Activated T-helper 1 cell treated with anti-CD3 and anti-CD28 coated beads, Interleukin-2, amount 50 U/mL, for 16 hours (primary cell): ENCODE data around the gene RAB8A.
"Not testable (repeated sequence)": the region's sequence is repeated elsewhere in the genome, so short reads cannot be mapped to it uniquely, and the experiment has no call there.

Experiments used
- DNase-seq, 2 donors: peaks; one replicate each; pipeline ENCODE4 v3.0.0-alpha.2; 2020; ENCODE audit warnings: low read depth in 1 of 2, low spot score in 1 of 2

RAB8A gene

DNA sequence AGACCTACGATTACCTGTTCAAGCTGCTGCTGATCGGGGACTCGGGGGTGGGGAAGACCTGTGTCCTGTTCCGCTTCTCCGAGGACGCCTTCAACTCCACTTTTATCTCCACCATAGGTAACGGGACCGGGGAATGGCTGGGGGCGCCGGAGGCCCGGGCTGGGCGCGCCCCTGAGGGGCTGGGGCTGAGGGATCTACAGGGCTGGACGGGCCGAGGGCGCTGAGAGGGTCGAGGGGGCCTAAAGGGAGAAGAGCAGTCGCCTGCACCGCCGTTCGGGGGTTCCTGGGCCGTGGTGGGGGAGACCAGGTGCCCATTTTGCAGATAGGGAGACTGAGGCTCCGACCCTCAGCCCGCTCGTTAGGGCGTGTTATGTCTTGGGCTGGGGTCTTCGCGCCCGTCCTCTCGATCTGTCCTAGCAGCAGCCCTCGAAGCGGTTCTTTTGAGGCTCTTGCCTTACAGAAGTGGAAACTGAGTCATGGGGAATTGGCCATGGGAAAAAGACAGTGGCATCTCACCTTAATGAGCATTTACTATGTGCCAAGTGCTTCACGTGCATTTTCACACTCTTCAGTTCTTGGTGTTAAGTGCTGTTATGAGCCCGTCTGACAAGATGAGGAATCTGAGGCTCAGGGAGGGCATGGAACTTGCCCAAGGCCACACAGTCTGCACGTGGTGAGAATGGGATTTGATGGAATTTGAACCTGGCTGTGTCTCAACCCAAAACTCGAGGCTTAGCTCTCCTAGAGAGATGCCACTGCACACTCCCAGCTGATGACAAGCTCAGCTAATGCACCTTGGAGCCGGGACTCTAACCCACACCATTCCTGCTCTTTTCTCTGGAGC lies 442 bp downstream of the RAB8A start:
- DNase-seq = no peak

DNA sequence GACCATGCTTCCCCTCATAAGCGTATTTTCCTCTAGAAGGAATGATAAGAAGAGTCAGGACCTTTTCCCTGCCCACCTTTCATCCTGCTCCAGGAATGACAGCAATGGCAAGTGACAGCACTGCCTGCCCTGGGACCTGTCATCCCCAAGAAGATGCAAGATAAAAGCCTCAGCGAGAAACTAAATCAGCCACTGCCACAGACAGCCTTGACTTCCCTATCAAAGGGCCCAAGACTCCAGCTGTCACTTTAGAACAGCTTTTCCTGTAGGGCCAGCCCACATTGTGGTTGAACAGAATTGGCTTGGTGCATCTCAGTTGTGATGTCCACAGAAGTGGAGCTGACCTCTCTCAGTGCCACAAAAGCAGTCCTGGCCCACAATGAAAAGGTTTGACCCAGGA lies 1.1 kb downstream of the RAB8A start:
- no peak for DNase-seq

DNA sequence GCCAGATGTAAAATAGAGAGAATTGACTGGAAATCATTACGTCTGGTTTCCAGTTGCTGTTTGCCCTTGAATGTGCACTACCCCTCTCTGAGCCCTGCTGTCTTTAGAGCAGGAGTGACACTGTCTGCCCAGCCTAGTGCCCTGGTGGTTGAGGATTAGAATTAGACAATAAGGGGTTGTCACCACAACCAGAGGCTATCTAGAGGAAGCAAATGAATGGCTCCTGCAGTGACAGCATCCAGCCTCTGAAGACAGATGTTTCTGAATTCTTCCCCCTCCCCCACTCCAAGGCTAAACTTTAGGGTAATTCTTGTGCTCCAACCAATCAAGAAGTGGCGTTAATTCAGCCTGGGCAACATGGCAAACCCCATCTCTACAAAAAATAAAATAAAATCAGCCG lies 2.0 kb downstream of the RAB8A start:
- no peak for DNase-seq

DNA sequence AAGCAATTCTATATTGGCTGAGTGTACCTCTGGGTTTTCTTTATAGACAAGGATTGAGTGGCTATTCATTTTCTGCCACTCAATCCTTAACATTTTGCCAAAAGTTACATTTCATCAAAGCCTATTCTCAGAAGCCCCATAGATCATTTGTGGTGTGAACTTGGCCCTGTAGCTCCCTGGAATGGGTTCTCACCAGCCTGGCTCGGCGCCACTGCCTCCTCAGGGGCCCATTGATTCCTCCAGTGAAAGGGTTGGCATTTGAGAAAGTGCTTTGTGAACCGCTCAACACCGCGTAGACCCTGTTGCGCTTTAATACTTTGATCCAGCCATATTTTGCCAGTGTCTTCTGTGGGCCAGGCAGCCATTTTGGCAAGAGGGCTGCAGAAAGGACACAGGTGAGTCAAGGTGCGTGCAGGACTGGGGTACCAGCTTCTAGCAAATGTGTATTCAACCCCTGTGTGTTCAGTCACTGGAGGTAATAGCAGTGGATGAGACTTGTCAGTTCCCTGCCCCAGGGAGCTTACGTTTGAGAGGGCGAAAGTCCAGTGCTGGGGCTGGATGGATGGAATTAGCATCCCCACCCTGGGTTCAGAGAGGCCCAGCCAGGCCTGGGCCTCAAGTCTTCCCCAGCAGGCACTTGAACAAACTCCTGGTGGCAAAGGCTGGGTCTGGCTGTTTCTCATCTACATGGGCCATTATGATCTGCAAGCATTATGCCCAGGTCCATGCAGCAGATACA lies 3.8 kb downstream of the RAB8A start:
- DNase-seq = no peak

DNA sequence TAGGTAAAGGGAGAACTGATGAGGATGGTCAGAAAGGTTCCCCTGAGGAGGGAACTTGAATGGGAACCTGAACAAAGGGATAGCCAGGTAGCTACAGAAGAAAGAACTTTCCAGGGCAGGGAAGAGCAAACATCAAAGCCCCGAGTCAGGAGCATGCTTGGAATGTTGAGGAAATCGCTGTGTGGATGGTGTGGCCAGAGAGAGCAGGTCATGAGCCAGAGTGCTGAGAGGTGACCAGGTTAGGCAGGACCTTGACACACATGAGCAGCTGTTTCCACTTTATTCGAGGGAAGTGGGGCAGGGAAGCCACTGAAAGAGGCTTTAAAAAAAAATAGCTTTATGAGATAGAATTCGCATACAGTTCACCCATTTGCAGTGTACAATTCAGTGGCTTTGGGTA lies 4.4 kb downstream of the RAB8A start:
- no peak for DNase-seq

DNA sequence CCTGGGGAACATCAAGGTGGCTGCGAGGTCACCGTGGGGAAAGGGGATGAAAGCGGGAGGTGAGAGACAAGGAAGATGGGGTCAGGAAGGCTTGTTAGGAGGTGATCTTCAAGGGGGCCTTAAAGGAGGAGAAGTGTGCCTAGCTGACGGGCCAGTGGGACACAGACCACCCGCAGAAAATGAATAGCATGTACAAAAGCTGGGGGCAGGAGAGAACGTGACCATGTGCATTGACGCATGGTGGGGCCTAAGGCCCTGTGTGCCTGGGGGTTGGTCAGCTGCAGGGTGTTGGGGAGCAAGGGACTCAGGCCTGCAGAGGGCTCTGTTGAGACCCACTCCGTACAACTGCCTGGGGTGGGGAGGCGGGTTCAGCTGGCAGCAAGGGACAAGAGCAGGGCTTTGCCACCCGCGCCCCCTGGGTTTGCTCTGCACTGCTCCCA lies 5.9 kb downstream of the RAB8A start:
- DNase-seq = no peak

DNA sequence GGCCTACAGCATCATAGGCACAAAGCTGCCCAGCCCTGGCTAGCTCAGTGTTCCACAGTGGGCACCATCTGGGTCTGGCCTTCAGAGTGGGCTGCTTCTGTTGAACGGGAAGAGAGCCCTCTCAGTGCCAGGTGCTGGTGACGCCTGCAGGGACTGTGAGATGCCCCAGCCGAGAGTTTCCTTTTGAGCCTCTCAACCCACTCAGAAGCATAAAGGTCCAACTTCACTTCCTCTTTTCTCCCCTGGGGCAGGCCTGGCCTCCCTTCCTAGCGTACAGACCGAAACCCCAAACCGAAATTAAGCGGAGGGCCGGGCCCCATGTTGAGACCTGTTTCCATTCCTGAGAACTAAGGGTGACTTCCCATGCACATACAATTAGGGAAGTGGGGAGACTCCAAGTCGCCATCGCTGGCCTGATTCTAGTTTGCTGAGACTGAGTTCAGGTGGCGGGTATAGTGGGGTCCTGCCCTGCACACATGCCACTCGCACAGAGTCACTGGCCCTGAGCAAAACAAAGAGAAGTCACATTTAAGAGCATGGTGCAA lies 6.9 kb downstream of the RAB8A start:
- no peak for DNase-seq

DNA sequence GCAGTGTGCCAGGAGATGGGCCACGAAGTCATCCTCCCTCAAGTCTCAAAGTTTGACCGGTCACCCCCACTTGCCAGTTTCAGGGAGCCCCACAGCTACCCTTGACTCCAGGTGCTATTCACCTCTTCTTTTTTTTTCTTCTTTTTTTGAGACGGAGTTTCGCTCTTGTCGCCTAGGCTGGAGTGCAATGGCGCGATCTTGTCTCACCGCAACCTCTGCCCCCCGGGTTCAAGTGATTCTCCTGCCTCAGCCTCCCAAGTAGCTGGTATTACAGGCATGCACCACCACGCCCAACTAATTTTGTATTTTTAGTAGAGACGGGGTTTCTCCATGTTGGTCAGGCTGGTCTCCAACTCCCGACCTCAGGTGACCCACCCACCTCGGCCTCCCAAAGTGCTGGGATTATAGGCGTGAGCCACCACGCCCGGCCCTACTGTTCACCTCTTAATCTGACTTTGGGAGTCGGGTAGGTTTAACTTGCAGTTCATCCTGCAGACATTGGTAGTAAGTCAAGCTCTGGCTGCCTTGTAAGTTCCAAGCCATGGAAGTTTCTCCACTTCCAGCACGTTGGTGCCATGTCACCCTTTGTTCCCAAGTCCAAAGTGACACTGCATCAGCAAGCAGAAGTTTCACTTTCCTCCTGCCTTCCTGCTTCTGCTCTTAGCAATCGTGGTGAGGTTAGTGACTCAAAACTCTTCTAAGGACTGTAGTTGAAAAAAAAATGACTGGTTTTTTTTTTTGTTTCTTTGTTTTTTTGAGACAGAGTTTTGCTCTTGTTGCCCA lies 7.6 kb downstream of the RAB8A start:
- not testable (repeated sequence) for DNase-seq

DNA sequence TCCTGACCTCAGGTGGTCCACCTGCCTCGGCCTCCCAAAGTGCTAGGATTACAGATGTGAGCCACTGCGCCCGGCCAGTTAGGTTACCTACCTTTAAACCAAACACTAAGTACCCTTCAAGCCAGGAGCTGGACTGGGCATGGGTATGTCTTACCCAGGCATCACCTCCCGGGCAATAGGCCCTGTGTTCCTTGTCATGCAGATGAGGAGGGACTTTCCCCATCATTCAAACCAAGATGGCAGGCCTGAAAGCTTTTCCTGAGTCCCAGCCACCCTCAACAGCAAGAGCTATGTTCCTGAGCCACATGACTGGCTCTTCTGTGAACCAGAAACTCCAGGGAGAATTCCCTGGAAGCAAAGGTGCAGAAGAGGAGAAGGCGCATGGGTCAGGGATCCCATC lies 9.5 kb downstream of the RAB8A start:
- DNase-seq = no peak

DNA sequence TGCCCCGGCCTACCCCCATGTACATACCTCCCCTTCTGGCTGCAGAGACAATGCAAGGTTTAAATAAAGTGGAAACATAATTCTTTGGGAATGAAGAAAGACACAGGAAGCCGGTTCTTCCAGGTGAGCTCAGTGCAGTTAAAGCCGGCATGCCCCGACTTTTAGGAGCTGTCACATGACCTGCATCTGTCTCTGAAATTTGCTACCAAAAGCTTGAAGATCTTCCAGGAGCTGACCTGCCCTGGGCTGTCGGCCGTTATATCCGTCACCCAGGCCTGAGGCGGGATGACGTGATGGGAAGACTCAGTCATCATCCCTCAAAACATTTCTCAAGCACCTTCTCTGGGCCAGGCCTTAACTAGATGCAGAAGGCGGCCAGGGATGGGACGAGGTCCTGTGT lies 10.3 kb downstream of the RAB8A start:
- no peak for DNase-seq

DNA sequence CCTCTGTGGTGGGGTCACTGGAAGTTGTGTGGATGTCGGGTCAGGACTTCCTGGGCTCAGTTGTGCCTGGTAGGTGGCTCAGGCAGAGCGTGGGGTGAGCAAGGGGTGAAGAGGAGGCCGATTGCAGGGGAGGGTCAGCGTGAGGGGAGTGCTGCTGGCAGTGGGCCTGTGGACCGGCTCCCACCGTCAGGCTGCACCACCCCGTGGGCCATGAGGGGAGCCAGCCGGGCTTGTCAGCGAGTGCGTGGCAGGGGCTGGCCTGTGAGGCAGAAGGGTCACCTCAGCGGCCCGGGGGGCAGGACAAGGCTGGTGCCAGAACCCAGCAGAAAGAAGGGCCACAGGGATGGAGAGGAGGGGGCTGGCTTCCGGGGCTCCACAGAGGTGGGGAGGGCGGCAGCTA lies 13.3 kb downstream of the RAB8A start:
- no peak for DNase-seq

DNA sequence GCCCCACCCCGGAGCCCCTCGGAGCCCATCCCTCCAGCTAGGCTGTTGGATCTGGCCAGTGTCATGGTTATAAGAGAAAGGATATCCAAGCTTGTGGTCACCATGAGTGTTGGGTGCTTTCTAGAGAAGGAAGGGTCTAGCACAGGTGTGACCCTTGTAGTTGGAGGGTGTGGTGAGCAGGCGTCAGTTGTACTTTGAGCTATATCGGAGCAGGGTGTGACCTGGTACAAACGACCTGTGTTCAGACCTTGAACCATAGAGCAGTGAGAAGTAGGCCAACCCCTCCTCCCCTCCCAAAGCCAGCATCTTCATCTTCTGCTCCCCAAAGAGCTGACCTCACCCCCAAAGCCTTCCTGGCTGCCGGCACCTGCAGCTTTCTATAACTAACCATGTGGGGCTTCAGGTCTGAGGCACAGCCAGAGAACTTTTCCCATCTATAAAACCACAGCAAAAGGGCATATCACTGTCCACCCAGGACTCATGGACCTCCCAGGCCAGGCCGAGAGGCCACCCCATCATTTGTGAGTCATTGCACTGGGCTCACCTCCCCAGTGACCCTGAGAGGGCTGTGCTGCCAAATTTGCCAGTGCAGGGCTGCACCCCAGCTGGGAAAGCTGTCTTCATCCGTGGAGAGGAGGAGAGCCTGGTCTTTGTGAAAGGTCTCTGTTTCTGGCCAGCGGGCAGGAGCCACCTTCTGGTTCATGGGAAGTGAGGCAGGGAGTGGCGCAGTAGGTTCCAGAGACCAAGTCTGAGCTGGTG lies 14.2 kb downstream of the RAB8A start:
- DNase-seq = no peak

DNA sequence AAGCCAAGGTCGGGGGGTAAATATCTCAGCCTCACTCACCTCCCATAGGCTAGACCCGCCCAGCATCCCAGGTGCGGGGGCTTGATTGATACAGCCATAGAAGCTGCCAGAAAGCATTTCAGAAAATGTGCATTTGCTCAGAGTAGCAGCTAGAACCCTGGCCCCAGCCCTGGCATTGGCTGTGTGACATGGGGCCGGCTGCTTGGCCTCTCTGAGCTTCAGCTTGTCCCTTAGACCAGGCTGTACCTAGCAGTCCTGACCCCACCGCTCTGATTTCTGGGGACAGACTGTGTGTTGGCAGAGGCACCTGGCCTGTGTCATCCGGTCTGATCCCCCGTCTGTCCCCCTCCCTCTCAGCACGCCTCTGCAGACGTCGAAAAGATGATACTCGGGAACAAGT lies 15.4 kb downstream of the RAB8A start:
- no peak for DNase-seq

DNA sequence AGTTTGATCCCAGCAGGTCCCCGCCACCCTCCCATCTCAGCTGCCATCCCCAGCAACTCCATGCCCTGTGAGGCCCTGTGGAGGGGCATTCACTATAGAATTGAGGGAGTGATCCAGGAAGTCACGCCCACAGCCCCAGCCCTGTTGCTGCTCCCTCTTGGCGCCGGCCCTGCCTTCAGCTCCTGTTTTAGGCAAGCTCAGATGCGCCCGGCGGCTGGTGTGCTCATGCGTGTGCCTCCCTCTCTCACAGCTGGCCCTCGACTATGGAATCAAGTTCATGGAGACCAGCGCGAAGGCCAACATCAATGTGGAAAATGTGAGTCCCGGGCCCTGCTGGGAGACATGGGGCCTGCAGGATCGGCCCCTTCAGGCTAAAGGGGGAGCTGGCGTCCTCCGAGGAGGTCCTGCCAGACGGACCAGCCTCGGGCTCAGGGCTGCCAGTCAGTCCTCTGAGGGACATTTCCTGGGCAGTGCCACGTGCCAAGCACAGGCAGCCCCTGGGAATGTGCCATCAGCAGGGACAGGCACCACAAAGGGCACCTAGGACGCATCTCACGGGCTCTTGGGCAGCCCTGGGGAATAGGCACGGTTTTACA lies 16.2 kb downstream of the RAB8A start:
- DNase-seq = no peak

DNA sequence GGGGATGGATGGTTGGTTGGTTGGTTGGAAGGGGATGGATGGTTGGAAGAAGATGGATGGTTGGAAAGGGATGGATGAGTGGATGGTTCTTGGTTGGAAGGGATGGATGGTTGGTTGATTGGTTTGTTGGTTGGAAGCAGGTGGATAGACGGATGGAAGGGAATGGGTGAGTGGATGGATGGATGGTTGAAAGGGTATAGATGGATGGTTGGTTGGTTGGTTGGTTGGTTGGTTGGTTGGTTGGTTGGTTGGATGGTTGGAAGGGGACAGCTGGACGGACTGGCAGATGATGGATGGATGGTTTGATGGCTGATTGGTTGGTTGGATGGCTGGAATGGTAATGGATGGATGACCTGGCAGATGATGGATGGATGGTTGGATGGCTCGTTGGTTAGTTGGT lies 20.0 kb downstream of the RAB8A start:
- DNase-seq = no peak

DNA sequence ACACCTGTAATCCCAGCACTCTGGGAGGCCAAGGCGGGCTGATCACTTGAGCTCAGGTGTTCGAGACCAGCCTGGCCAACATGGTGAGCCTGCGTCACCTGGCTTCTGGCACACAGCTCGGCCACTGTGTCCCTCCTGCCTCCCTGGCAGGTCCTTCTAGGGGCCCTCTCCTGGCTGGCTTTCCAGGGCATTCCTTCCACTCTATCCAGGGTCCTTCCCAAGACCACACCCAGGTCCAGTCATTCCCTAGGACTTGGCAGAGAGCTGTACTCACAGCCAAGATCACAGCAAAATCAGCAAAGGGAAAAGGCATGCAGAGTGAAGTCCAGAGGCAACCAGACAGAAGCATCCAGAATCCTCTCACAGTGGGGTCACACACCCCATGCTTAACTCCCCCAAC lies 22.1 kb downstream of the RAB8A start:
- no peak for DNase-seq

DNA sequence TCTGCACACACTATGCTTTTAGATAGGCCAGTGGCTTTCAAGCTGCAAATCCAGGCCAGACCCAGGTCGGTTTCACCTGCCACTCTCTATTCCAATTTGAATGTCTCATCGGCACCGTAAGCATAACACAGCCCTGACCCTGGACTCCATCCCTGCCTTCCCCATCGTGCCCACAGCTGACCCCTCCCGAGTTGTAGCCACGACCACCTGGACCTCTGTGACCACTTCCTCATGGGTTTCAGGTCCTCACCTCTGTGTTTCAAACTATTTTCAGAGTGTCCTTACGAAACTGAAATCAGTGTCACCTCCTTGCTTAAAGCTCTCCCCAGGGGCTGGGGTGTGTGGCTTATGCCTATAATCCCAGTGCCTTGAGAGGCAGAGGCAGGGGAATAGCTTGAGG lies 22.8 kb downstream of the RAB8A start:
- DNase-seq = no peak

DNA sequence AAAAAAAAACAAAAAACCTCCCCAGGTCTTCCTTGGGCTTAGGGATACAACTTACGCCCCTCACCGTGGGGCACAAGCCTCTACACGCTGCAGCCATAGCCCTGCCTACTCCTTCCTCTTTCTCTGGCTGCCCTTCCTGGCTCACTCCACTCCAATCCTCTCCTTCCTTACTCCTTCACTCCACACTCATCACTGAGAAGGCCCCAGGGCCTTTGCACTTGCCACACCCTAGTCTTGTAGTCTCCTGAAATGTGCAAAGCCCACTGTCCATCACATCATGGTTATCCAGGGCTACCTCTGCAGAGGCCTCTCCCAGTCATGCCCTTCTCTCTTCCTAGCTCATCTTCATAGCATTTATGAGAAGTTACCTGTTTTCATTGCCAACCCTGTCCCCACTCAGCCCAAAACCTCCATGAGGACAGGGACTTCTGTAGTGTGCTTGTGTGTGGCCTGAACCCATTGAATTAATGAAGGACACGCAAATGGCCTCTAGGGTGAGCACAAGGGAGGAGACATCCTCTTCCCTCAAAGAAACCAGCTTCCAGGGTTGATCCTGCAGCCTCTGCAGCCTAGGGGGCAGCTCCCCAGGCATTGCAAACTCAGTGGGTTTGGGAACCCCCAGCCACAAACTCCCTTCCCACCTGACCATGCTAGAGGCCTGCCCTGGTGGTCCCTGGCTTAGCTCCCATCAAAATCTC lies 23.9 kb downstream of the RAB8A start:
- no peak for DNase-seq

DNA sequence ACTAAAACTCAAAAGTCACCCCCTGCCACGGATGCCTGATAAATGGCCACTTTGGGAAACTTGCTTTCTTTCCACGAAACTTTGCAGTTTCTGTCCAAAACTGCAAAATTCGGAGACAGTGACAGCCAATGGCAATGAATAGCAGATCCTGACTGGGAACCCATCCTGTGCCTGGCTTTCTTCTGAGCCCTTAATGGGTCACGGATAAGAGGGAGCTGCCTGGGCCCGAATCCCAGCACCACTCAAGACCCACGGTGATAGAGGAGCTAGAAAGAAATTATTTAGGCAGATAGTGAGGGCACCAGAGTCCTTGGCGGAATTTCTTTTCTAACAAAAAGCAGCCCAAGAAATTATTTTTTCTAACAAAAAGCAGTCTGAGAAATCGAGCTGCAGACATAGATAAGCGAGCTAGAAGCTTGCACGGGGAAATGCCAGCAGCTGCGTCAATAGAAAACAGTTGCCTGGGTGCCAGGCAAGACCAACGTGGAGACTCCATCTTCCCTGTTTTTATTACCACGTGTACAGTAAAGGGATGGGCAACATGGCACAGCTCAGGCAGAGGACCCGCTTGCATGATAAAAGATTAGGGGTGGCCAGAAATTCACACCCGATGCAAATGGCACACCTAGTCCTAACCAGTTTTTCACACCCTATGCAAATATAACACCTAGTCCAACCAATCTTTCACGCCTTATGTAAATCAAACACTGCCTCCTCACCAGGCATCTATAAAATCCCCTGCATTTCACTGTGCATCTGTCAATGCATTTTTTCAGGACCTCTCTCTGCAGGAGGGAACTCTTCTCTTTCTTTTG lies 24.7 kb downstream of the RAB8A start:
- no peak for DNase-seq
